ENCODE measurements around the gene MYO1B. TPM values are rescaled to one million over a fixed set of nuclear protein-coding genes. Genes with fewer than 3 reads are reported as not detected.

Gene MYO1B
- total RNA-seq, 1 experiment from 2014 or later, result 43.2 TPM

DNA sequence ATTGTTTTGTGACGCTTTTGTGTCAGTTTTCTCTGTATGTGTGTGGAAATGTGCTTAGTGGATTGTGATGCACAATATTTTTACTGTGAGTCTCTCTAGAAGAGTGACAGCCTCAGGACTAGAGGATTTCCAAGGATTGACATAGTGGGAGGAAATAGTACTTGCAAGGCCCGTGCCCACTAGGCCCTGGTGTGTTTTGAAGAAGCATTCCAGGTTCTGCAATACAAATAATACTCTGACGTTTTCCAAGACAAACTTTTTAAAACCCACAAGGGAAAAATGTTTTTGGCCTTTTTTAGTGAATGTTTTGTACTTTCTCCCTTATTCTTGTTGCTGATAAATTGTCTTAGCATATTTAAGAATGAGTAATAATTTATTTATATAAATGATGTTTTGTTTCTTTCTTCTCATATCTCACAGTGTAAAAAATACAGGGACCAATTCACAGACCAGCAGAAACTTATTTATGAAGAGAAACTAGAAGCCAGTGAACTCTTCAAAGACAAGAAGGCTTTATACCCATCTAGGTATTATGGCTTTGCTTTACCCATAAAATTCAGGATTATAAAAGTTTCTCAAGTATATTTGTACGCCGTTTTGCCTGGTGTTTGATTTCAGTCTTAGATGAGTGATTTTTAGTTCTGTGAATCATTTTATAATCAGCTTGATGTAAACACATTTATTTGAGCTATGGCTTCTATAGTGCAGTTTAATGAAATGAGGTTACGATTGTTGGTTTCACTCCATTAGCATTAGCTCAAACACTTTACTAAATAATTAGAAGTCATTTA, 165.6 kb downstream of the MYO1B start:
- H3K4me2 ChIP-seq (ENCODE audit: insufficient read depth, insufficient read length, low read length), result no peak overlapping the region
- no peaks in the 10 kb centered on the region for H3K79me1 ChIP-seq (ENCODE audit: insufficient read depth, low read depth, low read length, poor library complexity, severe bottlenecking)
- H4K20me1 ChIP-seq (ENCODE audit: control insufficient read depth, insufficient read depth, insufficient read length), result no peaks in the 10 kb centered on the region
- no peak overlapping the region for H2BK5ac ChIP-seq (ENCODE audit: insufficient read length, low read length)
- Mint-ChIP-seq H3K27ac (no peak overlapping the region), H3K36me3 (ENCODE audit: insufficient read depth in 1 of 3, low read depth in 3 of 3) (peaks cover 11 to 61% (median 60%) of the 10 kb centered on the region in 3 experiments; a peak in 6 of 7 replicates), H3K27me3 (ENCODE audit: low read depth) (no peaks in the 10 kb centered on the region), H3K4me1 (no peaks in the 10 kb centered on the region), H3K4me3 (no peak overlapping the region), H3K9me3 (no peaks in the 10 kb centered on the region)
- WGBS (ENCODE audit: extremely low coverage, insufficient read length, low lambda C conversion rate), result no CpG with 5 or more reads among the region's 6 CpGs
- no peak overlapping the region for H3K14ac ChIP-seq (ENCODE audit: insufficient read depth, low read length)
- no peak overlapping the region for H2BK20ac ChIP-seq (ENCODE audit: low read depth, low read length, poor library complexity, severe bottlenecking)
- H3K23me2 ChIP-seq (ENCODE audit: insufficient read length, low read depth, low read length, poor library complexity, severe bottlenecking), result no peaks in the 10 kb centered on the region
- no peak overlapping the region for H3K4ac ChIP-seq (ENCODE audit: low read depth, low read length)
- H3T11ph ChIP-seq (ENCODE audit: low read length), result no peak overlapping the region
- H3K23ac ChIP-seq (ENCODE audit: insufficient read length, low read depth, low read length), result no peak overlapping the region
- no peaks in the 10 kb centered on the region for H3K27me3 ChIP-seq (ENCODE audit: insufficient read depth, low read length)
- H3K27ac ChIP-seq (ENCODE audit: insufficient read length, low read depth, low read length), result no peak overlapping the region
- no peak overlapping the region for H2AFZ ChIP-seq (ENCODE audit: low read length)
- H2AK5ac ChIP-seq (ENCODE audit: insufficient read length, low read length), result no peak overlapping the region
- H2BK15ac ChIP-seq (ENCODE audit: low read depth, low read length), result no peak overlapping the region
- no peak for DNase-seq
- no peak overlapping the region for H3K56ac ChIP-seq (ENCODE audit: insufficient read length, low read depth, low read length)
- no peak overlapping the region for H4K5ac ChIP-seq (ENCODE audit: insufficient read length, low read depth, low read length)
- H2BK12ac ChIP-seq (ENCODE audit: insufficient read length, low read depth, low read length), result no peak overlapping the region
- no peaks in the 10 kb centered on the region for H3K4me1 ChIP-seq (ENCODE audit: insufficient read depth, low read length)
- no peak overlapping the region for H4K91ac ChIP-seq (ENCODE audit: insufficient read length, low read depth, low read length)
- no peaks in the 10 kb centered on the region for H3K79me2 ChIP-seq (ENCODE audit: insufficient read depth, low read length)
- H3K18ac ChIP-seq (ENCODE audit: insufficient read length, low read depth, low read length), result no peak overlapping the region
- no peak overlapping the region for H2BK120ac ChIP-seq (ENCODE audit: low read depth, low read length, poor library complexity, severe bottlenecking)
- no peak overlapping the region for H3K9ac ChIP-seq (ENCODE audit: extremely low read depth, insufficient read length, low read length)
- no peaks in the 10 kb centered on the region for H3K9me3 ChIP-seq (ENCODE audit: control insufficient read depth, low read depth, low read length)
- TF ChIP-seq, protein P1, sequence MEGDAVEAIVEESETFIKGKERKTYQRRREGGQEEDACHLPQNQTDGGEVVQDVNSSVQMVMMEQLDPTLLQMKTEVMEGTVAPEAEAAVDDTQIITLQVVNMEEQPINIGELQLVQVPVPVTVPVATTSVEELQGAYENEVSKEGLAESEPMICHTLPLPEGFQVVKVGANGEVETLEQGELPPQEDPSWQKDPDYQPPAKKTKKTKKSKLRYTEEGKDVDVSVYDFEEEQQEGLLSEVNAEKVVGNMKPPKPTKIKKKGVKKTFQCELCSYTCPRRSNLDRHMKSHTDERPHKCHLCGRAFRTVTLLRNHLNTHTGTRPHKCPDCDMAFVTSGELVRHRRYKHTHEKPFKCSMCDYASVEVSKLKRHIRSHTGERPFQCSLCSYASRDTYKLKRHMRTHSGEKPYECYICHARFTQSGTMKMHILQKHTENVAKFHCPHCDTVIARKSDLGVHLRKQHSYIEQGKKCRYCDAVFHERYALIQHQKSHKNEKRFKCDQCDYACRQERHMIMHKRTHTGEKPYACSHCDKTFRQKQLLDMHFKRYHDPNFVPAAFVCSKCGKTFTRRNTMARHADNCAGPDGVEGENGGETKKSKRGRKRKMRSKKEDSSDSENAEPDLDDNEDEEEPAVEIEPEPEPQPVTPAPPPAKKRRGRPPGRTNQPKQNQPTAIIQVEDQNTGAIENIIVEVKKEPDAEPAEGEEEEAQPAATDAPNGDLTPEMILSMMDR (conservative IDR thresholded peaks at IDR 0.05), result no peak
- no peak overlapping the region for H4K8ac ChIP-seq (replicated peaks; ENCODE audit: insufficient read length, low read depth, low read length)

All from H9 (cell line).